H1 (cell line): ENCODE results near the gene COMMD8.

ENCODE experiments used
- CREB1 ChIP-seq: IDR thresholded peaks from 2 replicates; pipeline ENCODE4 v1.6.1; 2012; ENCODE audit warnings: inconsistent platforms
- CTCF ChIP-seq, 3 experiments: IDR thresholded peaks; 1 replicate in 2 of 3; 2 replicates in 1 of 3; pipeline versions ENCODE4 v1.5.1 to v1.6.1; 2011; ENCODE audit warnings: low read length in 3 of 3, mild to moderate bottlenecking in 3 of 3, inconsistent platforms in 2 of 3, low read depth in 1 of 3, moderate library complexity in 1 of 3; ENCODE audit not compliant: insufficient read depth in 1 of 3; ENCODE audit errors: control extremely low read depth in 1 of 3
- EZH2 ChIP-seq: fragments of 200-600 bp; sonication (generic); IDR thresholded peaks from 2 replicates; pipeline ENCODE4 v1.7.1; 2012; ENCODE audit warnings: low read depth, mild to moderate bottlenecking, moderate library complexity, low read length, inconsistent platforms; ENCODE audit not compliant: severe bottlenecking
- JUND ChIP-seq: IDR thresholded peaks from 2 replicates; pipeline ENCODE4 v1.6.1; 2011; ENCODE audit warnings: mild to moderate bottlenecking, improper control_type of control experiment, low read length
- NRF1 ChIP-seq: IDR thresholded peaks from 2 replicates; pipeline ENCODE4 v1.6.1; 2011; ENCODE audit warnings: mild to moderate bottlenecking, low read depth, low read length, improper control_type of control experiment
- RFX5 ChIP-seq: IDR thresholded peaks from 2 replicates; pipeline ENCODE4 v1.6.1; 2011; ENCODE audit warnings: low read depth, low read length, improper control_type of control experiment, borderline replicate concordance
- SIN3A ChIP-seq, 2 experiments: IDR thresholded peaks in 1 of 2; conservative IDR thresholded peaks in 1 of 2; 2 replicates each; pipeline ENCODE4 v1.6.1; 2011 to 2012; ENCODE audit warnings: low read length in 2 of 2, improper control_type of control experiment in 1 of 2, low read depth in 1 of 2, mild to moderate bottlenecking in 1 of 2
- TAF1 ChIP-seq: IDR thresholded peaks from 2 replicates; pipeline ENCODE4 v1.6.1; 2011; ENCODE audit warnings: mild to moderate bottlenecking, low read depth, low read length
- TBP ChIP-seq: IDR thresholded peaks from 2 replicates; pipeline ENCODE4 v1.6.1; 2011; ENCODE audit warnings: low read depth, low read length, improper control_type of control experiment
- USF2 ChIP-seq: IDR thresholded peaks from 2 replicates; pipeline ENCODE4 v1.6.1; 2011; ENCODE audit warnings: low read length, improper control_type of control experiment
- TF ChIP-seq, protein P1 (sequence below): IDR thresholded peaks from 2 replicates; pipeline ENCODE4 v1.6.1; 2011; ENCODE audit warnings: low read depth, mild to moderate bottlenecking, low read length; ENCODE audit not compliant: insufficient read depth

DNA sequence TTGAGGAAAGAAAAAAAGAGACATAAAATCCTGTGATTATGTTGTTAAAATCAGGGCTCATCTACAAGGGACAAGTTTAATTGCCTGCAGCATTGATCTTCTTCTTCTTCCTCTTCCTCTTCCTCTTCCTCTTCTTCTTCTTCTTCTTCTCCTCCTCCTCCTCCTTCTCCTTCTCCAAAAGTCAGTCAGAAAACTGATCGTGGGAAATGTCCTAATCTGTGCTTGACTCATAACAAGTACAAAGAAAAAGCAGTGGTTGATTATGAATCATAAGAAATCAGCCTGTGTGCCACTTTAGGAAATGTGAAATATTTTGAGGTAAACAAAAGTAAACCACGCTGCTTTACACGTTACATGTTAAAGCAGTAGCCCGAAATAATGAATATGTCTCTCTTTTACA, 18.8 kb upstream of the COMMD8 start:
- TF ChIP-seq USF2 (no peak), CREB1 (no peak), JUND (no peak), TBP (no peak), SIN3A (conservative IDR thresholded peaks at IDR 0.05 in 1 of 2, IDR thresholded peaks at IDR 0.05 in 1 of 2; ENCODE audit: low read depth in 1 of 2, low read length in 2 of 2) (no peak), CTCF (IDR thresholded peaks at IDR 0.05; ENCODE audit: control extremely low read depth in 1 of 3, insufficient read depth in 1 of 3, low read depth in 1 of 3, low read length in 3 of 3) (no peak), EZH2 (no peak), RFX5 (no peak), TAF1 (no peak), NRF1 (no peak)
- TF ChIP-seq, protein P1, sequence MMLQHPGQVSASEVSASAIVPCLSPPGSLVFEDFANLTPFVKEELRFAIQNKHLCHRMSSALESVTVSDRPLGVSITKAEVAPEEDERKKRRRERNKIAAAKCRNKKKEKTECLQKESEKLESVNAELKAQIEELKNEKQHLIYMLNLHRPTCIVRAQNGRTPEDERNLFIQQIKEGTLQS = no peak
